Measurements from ENCODE around the gene BICD2.
"Not testable (repeated sequence)": the region's sequence is repeated elsewhere in the genome, so short reads cannot be mapped to it uniquely, and the experiment has no call there.

BICD2 gene

DNA sequence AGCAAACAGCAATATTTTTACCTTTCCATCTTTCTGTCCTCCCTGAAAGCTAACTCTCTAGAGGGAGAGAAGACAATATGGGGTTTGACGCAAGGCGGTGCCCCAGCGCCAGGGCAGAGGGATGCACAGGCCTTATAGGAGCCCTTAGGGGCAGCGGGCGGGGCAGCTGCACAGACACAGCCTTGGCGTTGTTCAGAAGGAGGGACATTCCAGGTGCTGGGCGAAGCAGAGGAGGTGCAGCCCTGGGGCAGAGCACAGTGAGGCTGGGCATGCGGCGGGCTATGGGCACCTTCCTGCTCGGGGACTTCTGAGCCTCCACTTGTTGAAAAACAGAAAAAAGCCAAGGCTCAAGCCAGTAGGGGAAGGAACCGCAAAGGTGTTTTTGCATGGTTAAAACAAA is 33.7 kb upstream of the BICD2 start:
- no peak overlapping the region for H3K4me3 ChIP-seq (ENCODE audit: low read length)
- TF ChIP-seq, protein P1, sequence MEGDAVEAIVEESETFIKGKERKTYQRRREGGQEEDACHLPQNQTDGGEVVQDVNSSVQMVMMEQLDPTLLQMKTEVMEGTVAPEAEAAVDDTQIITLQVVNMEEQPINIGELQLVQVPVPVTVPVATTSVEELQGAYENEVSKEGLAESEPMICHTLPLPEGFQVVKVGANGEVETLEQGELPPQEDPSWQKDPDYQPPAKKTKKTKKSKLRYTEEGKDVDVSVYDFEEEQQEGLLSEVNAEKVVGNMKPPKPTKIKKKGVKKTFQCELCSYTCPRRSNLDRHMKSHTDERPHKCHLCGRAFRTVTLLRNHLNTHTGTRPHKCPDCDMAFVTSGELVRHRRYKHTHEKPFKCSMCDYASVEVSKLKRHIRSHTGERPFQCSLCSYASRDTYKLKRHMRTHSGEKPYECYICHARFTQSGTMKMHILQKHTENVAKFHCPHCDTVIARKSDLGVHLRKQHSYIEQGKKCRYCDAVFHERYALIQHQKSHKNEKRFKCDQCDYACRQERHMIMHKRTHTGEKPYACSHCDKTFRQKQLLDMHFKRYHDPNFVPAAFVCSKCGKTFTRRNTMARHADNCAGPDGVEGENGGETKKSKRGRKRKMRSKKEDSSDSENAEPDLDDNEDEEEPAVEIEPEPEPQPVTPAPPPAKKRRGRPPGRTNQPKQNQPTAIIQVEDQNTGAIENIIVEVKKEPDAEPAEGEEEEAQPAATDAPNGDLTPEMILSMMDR (conservative IDR thresholded peaks at IDR 0.05; ENCODE audit: low read depth, low read length), result no peak
- no peak for DNase-seq (ENCODE audit: low read depth)

DNA sequence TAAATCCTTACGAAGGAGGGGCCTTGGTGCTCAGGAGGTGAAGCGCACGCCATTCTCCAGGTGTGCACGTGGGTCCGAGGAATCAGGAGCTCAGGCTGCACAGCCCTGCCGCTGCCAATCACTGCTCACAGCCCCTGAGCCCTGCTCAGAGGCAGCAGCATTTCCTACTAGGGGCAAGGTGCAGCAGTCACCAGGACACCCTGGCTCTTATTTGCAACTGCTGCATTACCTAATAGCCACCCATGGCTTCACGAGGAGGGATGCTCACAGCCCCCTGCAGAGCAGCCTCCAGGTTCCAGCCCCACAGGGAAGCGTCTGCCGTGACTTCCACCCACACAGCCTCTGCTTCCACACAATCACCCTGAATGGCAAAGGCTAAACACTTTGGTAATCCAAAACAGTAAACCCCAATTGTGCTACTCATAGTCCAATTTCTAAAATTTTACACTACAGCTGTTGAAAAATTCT is 31.7 kb upstream of the BICD2 start:
- DNase-seq (ENCODE audit: low read depth); H3K4me3 ChIP-seq (ENCODE audit: low read length): not testable (repeated sequence)

DNA sequence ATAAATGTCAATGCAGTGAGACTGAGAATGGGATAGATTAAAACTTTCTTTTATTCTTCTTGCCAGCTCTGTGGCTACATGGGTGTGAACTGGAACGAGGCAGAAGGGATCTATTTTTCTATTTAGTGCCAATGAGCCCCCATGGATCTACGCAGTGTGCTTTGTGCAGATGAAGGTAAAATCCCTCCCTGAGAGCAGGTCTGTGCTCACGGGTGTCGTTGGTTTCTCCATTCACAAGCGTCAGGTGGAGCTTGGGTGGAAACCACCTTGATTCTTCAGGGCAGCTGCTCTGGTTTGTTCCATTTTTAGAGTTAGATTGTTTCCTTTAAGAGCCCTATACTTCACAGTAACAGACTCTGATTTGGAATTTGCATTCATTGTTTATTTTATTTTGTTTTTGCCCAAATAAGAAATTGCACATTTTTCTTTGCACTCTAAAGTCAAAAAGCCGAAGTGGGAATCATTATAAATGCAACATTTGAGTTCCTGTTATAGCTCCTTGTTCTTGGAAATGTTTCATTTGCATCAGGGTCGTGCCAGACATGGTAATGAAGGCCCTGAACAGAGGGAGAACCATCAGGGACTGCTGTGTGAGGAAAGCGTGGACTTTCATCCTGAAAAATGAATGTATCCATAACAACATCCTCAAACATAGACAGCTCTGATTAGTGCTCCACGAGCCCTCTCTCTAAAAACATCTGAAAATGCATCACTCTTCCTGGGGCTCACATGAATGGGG is 31.1 kb upstream of the BICD2 start:
- no peak overlapping the region for H3K4me3 ChIP-seq (ENCODE audit: low read length)
- DNase-seq (ENCODE audit: low read depth), result no peak
- TF ChIP-seq, protein P1 (conservative IDR thresholded peaks at IDR 0.05; ENCODE audit: low read depth, low read length), result no peak

DNA sequence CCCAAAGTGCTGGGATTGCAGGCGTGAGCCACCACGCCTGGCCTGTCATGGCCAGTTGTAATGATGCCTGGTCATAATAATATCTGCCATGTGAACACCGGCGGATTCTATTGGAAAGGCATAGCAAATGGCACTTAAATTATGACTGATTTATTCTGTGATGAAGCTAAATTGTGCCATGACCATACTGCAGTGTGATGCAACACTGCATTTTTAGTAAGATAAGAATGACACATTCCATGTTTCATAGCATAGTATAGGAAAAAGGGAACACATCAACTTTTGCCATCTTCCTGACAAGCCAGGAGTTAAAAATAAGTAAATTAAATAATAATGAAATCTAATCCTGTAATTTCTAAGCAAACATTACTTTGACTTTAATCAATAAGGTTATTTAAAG is 30.4 kb upstream of the BICD2 start:
- TF ChIP-seq, protein P1 (conservative IDR thresholded peaks at IDR 0.05; ENCODE audit: low read depth, low read length), result no peak
- no peak overlapping the region for H3K4me3 ChIP-seq (ENCODE audit: low read length)
- no peak for DNase-seq (ENCODE audit: low read depth)

DNA sequence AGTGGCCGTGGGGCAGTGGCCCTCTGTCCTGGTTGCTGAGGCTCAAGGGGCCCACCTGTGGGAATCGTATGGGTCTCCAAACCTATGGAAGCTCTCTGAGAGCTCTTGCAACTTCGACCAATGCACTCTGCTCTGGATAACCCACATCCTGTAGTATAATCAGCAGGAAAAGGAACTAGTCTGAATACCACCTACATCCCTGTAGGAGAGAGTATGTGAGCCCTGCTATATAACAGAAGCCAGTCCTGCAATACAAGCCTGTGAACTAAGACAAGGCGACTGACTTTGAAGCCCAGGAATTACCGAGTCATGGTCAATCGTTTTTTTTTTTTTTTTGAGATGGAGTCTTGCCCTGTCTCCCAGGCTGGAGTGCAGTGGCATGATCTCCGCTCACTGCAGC is 29.8 kb upstream of the BICD2 start:
- TF ChIP-seq, protein P1 (conservative IDR thresholded peaks at IDR 0.05; ENCODE audit: low read depth, low read length), result no peak
- no peak overlapping the region for H3K4me3 ChIP-seq (ENCODE audit: low read length)
- no peak for DNase-seq (ENCODE audit: low read depth)

DNA sequence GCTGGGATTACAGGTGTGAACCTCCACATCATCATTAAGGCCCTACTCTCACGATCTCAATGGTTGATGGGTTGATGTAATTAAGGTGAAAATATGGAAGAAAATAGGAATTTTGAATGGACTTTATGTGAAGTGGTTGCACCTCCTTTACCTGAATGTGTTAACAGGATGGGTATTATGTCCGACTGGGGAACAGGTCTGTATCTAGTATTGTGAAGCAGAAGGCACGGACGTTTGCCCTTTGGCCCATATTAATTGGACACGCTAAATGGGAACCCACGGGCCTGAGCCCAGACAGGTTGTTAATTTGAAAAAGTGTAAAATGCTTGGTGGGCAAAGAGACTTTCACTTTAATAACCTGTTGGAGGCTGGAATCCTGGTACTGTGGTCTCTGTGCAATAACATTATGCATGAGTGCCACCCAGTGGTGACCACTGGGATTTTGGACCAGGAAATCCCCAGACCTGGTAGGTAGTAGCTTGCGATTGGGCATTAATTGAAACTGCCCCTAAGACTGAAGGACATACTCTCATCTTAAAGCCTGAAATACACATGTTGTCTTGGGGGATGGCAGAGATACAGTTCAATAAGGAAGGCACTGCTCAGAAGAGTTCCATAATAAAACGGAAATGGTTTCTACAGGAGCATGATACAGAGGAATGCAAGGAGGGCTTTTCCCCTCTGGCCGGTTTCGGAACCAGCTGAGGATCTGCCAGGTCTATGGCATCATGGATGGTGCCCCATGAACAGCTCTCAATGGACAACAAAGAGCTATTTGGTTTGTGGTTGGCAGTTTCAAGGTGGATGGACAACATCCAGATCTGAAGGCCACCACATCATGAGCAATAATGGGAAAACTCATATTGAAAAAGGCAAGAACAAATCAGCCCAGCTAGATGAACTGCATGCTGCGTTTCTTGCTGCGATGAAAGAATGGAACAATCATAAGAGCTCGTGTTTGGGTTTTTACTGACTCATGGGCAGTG is 26.2 kb upstream of the BICD2 start:
- no peak overlapping the region for H3K4me3 ChIP-seq (ENCODE audit: low read length)
- TF ChIP-seq, protein P1 (conservative IDR thresholded peaks at IDR 0.05; ENCODE audit: low read depth, low read length), result peak; percentile 82
- peak; percentile 24 for DNase-seq (ENCODE audit: low read depth)

DNA sequence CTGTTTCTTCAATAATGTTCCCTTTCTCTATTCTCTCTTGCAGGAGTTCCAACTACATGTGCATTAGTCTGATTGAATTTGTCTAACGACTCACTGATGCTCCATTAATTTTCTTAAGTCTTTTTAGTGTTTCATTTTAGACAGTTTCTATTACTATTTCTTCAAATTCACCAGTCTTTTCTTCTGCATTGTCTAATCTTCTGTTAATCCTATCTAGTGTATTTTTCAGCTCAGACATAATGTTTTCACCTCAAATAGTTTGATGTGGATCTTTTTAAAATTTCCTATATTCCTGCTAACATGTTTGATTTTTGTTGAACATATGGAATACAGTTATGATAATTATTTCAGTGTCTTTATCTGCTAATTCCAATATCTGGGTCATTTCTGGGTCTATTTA is 21.7 kb upstream of the BICD2 start:
- H3K4me3 ChIP-seq (ENCODE audit: low read length), result no peak overlapping the region
- DNase-seq (ENCODE audit: low read depth), result no peak
- TF ChIP-seq, protein P1 (conservative IDR thresholded peaks at IDR 0.05; ENCODE audit: low read depth, low read length), result no peak
